NCI-H1694 (cell line): ENCODE data around the gene DDHD1.

Source experiments
- DNase-seq: peaks from one replicate; lab custom pipeline; 2025; lab: John Stamatoyannopoulos, UW

DDHD1 gene

DNA sequence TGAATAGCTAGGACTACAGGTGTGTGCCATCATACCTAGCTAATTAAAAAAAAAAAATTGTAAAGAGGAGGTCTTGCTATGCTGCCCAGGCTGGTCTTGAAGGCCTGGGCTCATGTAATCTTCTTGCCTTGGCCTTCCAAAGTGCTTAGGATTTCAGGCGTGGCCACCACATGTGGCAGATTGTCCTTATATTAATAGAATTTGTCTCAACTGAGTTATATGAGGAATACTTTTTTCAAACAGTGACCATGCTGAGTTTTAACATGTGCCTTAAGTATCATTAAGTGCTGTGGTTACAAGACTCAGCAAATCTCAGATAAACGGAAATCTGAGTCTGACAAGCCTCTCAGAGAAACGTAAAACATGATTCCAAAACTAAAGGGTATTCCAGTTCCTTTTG is 119.1 kb downstream of the DDHD1 start:
- DNase-seq: no peak

DNA sequence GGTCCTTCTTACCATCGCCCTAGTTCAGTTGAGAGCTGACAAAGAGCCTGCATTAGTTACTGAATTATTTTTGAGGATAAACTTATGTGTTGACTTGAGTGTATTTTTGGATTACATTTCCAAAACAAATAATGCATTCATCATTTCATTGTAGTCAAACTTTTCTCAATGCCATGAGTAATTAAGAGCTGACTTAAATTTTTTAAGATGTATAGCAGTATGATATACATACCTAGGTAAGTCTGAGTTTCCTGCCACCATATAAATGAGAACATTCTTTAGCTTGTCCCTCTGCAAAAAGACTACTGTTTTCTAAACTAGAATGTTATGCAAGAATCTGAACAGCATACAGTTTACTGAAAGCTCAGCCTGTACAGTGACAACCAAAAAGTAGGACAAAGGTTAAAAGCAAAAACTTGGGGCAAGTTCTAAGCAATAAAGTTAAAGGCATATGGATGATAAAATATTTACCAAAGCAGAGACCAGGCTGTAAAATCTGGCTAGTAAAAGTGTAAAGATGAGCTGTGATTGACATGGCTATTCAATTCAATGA is 120.2 kb downstream of the DDHD1 start:
- DNase-seq: no peak

DNA sequence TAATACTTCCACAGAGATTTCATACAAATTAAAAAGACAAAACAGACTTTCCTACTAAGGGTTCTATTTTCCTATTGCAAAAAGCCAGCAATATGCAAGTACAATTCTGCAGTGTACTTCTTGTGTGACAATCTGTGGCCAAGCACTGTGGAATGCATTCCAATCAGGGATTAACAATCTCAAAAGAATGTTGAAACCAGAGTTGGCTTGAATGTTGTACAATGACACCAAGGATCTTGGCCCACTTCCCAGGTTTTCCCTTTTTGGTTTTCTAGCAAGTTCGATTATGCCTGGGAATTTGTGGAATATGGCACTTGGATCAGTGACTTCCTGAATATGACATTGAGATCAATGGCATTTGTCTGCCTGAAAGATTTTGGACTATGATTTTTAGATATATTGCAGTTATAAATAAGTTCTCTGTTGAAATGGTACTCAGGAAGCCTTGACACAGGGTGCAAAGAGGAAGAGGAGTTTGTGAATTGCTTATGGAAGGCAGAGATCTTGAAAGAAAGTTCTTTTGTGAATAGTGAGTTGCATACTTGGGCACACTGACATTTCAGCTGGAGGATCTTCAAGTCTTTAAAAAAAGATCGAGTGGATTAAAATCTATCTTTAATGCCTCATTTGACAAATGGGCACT is 120.8 kb downstream of the DDHD1 start:
- no peak for DNase-seq

- DNase-seq: no peak
Measured at GRCh38 chr14:53027562-53027961, 125.6 kb downstream of the DDHD1 start.

GRCh38 chr14:53027041-53027440 is 126.1 kb downstream of the DDHD1 start:
- DNase-seq: no peak

GRCh38 chr14:53023325-53023724 is 129.8 kb downstream of the DDHD1 start:
- no peak for DNase-seq

DNA sequence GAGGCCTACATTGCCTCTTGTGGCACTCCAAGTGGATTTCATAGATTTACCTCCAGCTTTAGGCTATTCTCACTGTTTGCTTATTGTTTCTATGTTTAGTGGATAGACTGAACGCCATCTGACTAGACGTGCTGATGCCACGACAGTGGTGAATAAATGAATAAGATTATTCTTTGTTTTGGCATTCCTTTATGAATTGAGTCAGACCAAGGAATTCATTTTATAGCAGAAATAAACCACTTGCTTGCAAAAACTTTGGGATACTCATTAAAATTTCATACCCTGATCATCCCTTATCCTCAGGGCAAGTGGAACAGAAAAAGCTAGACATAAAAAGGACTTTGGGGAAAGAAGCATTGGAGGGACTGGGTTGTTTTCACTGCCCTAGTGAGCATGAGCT is 130.5 kb downstream of the DDHD1 start:
- no peak for DNase-seq

GRCh38 chr14:53020193-53020932 is 132.8 kb downstream of the DDHD1 start:
- DNase-seq: no peak

DNA sequence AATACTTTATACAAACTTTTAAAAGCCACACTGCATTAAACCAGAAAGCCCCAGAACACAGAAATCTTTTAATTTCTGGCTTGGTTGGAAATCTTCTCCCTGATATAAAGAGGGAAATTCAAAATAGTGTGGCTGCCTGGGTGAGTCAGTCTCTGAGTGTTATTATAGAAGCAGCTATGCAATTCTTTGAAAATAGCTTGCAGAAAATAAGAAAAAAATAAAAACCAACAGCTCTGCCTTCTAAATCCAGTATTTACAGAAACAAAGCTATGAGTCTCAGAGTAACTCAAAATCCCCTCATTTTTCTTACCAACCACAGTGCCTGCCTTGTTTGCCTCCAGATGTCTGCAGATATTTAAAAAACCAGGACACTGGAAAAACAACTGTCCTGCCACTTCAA is 133.7 kb downstream of the DDHD1 start:
- no peak for DNase-seq

- DNase-seq: no peak
Measured at GRCh38 chr14:53017837-53018236, 135.3 kb downstream of the DDHD1 start.

DNA sequence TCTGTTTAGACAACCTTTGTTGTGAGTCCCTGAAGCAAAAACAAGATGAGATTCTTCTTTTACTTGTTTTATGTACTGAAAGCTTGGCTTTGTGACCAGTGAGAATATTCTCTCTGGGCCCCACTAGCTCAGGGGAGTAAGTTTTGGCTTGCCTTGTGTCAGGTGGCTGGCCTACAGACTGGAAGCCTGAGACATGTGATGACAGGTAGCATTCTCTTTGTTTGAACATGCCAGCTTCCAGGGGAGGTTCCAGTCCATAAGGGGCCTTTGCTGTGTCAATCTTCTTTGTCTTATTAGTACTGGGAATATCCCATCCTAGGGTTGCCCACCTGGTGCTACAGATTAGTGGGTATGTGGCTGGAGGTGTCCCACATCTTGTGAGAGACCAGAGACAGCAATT is 136.2 kb downstream of the DDHD1 start:
- no peak for DNase-seq

DNA sequence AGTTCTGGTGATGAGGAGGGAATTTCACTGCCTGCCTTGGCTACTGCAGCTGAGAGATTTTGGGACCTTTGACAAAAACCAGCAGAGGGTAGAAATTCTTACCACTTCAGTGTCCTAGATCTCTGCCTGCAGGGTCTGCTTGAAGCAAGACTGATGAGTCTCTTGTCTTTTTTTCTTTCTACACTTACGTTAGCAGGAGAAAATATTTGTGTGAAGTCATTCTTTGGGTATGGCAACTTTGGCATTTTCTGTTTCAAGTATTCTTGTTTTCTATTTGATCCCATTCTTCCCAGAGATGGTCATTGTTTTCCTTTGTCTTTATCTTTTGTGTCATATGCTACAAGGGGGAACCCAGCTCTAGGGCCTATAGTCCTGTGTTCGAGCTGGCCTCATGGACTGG is 136.6 kb downstream of the DDHD1 start:
- no peak for DNase-seq

- DNase-seq: no peak
Measured at GRCh38 chr14:53011053-53011462, 142.1 kb downstream of the DDHD1 start.

DNA sequence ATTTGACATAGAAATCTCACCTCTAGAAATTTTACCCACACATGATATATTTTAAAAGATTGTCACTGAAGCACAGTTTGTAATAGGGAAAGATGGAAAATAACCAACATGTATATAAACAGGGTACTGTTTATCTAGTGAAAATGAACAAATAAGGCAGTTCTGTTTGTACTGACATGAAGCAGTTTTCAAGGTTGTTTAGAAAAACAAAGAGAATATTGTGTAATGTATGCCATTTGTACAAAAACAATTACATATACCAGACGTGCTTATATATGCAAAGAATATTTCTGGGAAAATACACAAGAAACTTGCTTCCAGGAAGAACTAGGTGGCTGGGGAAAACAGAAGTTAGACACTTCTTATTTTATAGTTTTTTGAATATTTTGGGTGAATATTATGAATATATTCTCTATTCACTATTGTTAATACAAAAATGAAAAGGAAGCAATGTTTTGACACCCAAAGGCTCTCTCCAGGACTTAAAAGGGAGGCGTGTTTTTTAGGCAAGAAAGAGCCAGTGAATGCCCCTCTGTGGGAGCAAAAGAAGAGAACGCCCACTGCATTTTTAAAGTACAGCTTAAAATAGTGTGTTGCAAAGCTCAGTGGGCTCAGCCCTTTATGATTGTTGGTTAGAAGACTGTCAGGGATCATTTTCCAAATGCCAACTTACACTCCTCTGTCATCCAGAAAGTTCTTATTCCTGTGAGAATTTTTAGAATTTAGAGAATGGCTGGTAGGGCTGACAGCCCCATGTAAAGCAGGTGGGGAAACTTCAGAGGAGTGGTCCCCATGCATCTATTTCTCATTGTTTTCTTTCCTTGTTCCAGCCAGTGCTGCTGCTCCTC is 142.7 kb downstream of the DDHD1 start:
- DNase-seq: no peak

- DNase-seq: no peak
Measured at GRCh38 chr14:53006931-53007562, 146.1 kb downstream of the DDHD1 start.

GRCh38 chr14:53004976-53005375 is 148.1 kb downstream of the DDHD1 start:
- no peak for DNase-seq

DNA sequence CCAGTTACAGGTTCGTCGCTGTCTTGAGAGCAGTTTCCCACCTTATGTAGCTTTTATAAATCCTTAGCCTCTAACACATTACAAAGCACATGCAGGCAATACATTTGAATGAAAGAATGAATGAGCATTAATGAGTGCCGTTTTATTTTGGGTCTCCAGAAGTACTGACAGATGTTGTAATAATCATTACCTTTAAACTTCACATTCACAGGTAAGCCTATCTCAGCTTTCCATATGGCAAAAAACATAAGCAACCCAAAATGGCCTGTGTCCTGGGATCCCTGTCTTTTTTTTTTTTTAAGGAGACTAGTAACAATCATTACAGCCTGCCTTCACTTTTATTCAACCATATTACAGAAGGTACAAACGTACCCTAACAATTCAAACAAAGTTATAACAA is 149.3 kb downstream of the DDHD1 start:
- DNase-seq: no peak

- DNase-seq: no peak
Measured at GRCh38 chr14:53002576-53002975, 150.5 kb downstream of the DDHD1 start.

GRCh38 chr14:53001787-53002378 is 151.2 kb downstream of the DDHD1 start:
- no peak for DNase-seq

DNA sequence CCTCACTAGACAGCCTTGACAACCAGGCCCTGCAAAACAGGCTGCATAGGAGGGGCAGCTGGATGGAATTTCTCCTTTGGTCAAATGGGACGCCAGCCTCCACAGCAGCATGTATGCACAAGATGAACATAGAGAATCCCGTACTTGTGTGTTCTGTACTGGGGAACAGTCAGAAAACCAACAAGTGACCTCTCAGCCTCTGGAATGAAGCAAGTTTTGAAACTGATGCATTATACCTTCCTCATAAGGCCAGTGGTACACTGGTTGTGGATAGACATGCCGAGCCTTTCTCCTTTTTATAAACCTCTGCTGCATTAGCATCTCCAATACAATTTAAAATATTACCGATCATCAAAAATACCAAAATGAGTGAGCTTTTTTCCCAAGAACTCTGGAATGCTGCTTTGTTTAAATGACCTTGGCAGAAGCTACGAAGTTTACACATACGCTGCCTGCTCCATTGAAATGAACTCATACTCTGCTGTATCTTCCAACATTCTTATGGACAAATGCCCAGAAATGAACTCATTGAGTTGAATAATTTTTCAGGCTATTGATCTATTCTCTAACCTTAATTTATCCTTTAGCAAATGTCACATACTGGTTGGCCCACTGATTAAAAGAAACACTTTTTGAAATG is 154.6 kb downstream of the DDHD1 start:
- DNase-seq: no peak

- DNase-seq: no peak
Measured at GRCh38 chr14:52996493-52996892, 156.6 kb downstream of the DDHD1 start.
